Upper lobe of left lung (tissue), 4 donors: Measurements from ENCODE around the gene MED29.

Source experiments
- EP300 ChIP-seq, 4 donors: sonication (generic); formaldehyde crosslinking; IDR thresholded peaks; one replicate each; pipeline ENCODE4 v1.5.1; 2017; ENCODE audit warnings: antibody characterized with exemption in 4 of 4, control low read depth in 2 of 4
- POLR2A ChIP-seq, 4 donors: fragments of 450-650 bp; IDR thresholded peaks; one replicate each; pipeline ENCODE4 v1.5.1; 2016 to 2017; ENCODE audit warnings: antibody characterized with exemption in 4 of 4, mild to moderate bottlenecking in 2 of 4
- POLR2AphosphoS5 ChIP-seq, 2 donors: sonication (generic); formaldehyde crosslinking; IDR thresholded peaks; one replicate each; pipeline ENCODE4 v1.5.1; 2017; ENCODE audit warnings: antibody characterized with exemption in 2 of 2
- TF ChIP-seq, protein P1 (sequence below), 6 experiments: fragments of 450-650 bp in 4 of 6; fragments of 200-600 bp in 2 of 6; sonication (generic) in 2 of 6; IDR thresholded peaks; one replicate each; pipeline ENCODE4 v1.5.1; 2016 to 2019; ENCODE audit warnings: antibody characterized with exemption in 6 of 6

- TF ChIP-seq POLR2A (IDR thresholded peaks at IDR 0.05) (no peak), POLR2AphosphoS5 (IDR thresholded peaks at IDR 0.05) (no peak), EP300 (IDR thresholded peaks at IDR 0.05) (no peak)
- TF ChIP-seq, protein P1, sequence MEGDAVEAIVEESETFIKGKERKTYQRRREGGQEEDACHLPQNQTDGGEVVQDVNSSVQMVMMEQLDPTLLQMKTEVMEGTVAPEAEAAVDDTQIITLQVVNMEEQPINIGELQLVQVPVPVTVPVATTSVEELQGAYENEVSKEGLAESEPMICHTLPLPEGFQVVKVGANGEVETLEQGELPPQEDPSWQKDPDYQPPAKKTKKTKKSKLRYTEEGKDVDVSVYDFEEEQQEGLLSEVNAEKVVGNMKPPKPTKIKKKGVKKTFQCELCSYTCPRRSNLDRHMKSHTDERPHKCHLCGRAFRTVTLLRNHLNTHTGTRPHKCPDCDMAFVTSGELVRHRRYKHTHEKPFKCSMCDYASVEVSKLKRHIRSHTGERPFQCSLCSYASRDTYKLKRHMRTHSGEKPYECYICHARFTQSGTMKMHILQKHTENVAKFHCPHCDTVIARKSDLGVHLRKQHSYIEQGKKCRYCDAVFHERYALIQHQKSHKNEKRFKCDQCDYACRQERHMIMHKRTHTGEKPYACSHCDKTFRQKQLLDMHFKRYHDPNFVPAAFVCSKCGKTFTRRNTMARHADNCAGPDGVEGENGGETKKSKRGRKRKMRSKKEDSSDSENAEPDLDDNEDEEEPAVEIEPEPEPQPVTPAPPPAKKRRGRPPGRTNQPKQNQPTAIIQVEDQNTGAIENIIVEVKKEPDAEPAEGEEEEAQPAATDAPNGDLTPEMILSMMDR (IDR thresholded peaks at IDR 0.05): no peak
Measured at GRCh38 chr19:39415111-39416046, 24.2 kb downstream of the MED29 start.
